IMR-90 (cell line): ENCODE results near the gene DCUN1D3. TPM values are rescaled to one million over a fixed set of nuclear protein-coding genes. Genes with fewer than 3 reads are reported as not detected.
A peak's percentile ranks its signal among the peaks of the same experiment; 100 is the strongest.

Experiments used
- ATAC-seq: fragments of 200-7000 bp; cut with Tn5 transposase; 2 replicates; pipeline ENCODE4 v1.9.1; 2020; ENCODE audit warnings: low read depth, mild to moderate bottlenecking, moderate library complexity
- BruUV-seq: library from RNA; stranded (reverse); fragments of 400-500 nt; replicated peaks from 2 replicates; lab custom pipeline; 2021; lab: Mats Ljungman, UMichigan
- CTCF ChIA-PET: fragments of 300-600 bp; formaldehyde crosslinking; extraction: SDS; loops from one replicate; lab custom pipeline; 2021; ENCODE audit warnings: antibody characterized with exemption; lab: Yijun Ruan, JAX
- POLR2A ChIA-PET: fragments of 300-600 bp; sonication (Branson Sonifier 250); formaldehyde crosslinking; loops from one replicate; lab custom pipeline; 2022; ENCODE audit warnings: antibody characterized with exemption; ENCODE audit not compliant: unreplicated experiment; lab: Charles Lee
- DNase-seq: peaks from one replicate; pipeline ENCODE4 v3.0.0; 2013
- H2AFZ ChIP-seq: replicated peaks from 2 replicates; pipeline ENCODE3; 2013; ENCODE audit warnings: low read length, mild to moderate bottlenecking; ENCODE audit not compliant: poor library complexity
- H2AK5ac ChIP-seq: 2 replicates; pipeline ENCODE4 v1.6.1; 2013; ENCODE audit warnings: low read depth, low read length, inconsistent platforms
- H2AK9ac ChIP-seq: replicated peaks from 2 replicates; pipeline ENCODE3; 2013; ENCODE audit warnings: mild to moderate bottlenecking, low read depth, low read length, moderate library complexity; ENCODE audit not compliant: poor library complexity
- H2BK120ac ChIP-seq: 2 replicates; pipeline ENCODE4 v1.6.1; 2013; ENCODE audit warnings: low read depth, low read length, inconsistent platforms
- H2BK15ac ChIP-seq: 3 replicates; pipeline ENCODE4 v1.6.1; 2013; ENCODE audit warnings: low read depth, low read length, inconsistent platforms
- H2BK20ac ChIP-seq: 2 replicates; pipeline ENCODE4 v1.6.1; 2013; ENCODE audit warnings: low read depth, mild to moderate bottlenecking, inconsistent platforms, low read length, moderate library complexity
- H2BK5ac ChIP-seq: 2 replicates; pipeline ENCODE4 v1.6.1; 2013; ENCODE audit warnings: mild to moderate bottlenecking, low read depth, low read length, inconsistent platforms; ENCODE audit not compliant: poor library complexity, severe bottlenecking
- H3K14ac ChIP-seq: replicated peaks from 2 replicates; pipeline ENCODE4 v1.6.1; 2013; ENCODE audit warnings: low read depth, low read length, inconsistent platforms
- H3K18ac ChIP-seq: 2 replicates; pipeline ENCODE4 v1.6.1; 2013; ENCODE audit warnings: low read depth, low read length, control low read depth
- H3K23ac ChIP-seq: 2 replicates; pipeline ENCODE4 v1.6.1; 2013; ENCODE audit warnings: low read depth, low read length, inconsistent platforms
- H3K27ac ChIP-seq: 2 replicates; pipeline ENCODE4 v1.5.1; 2013; ENCODE audit warnings: mild to moderate bottlenecking, control low read depth, low read length; ENCODE audit not compliant: insufficient read depth
- H3K27me3 ChIP-seq: 2 replicates; pipeline ENCODE4 v1.6.1; 2013; ENCODE audit warnings: low read length; ENCODE audit not compliant: control insufficient read depth, insufficient read depth
- H3K36me3 ChIP-seq: 2 replicates; pipeline ENCODE4 v1.6.1; 2013; ENCODE audit warnings: low read length, mixed read lengths; ENCODE audit not compliant: control insufficient read depth, insufficient read depth
- H3K4ac ChIP-seq: 2 replicates; pipeline ENCODE4 v1.6.1; 2013; ENCODE audit warnings: low read depth, low read length, inconsistent platforms
- H3K4me1 ChIP-seq: 2 replicates; pipeline ENCODE4 v1.6.1; 2013; ENCODE audit warnings: low read length, mixed read lengths; ENCODE audit not compliant: control insufficient read depth, insufficient read depth
- H3K4me2 ChIP-seq: 2 replicates; pipeline ENCODE4 v1.6.1; 2013; ENCODE audit warnings: low read depth, mild to moderate bottlenecking, control low read depth, low read length, moderate library complexity
- H3K4me3 ChIP-seq: 2 replicates; pipeline ENCODE4 v1.5.1; 2013; ENCODE audit warnings: low read depth, mild to moderate bottlenecking, control low read depth, low read length, moderate library complexity; ENCODE audit not compliant: insufficient read depth
- H3K56ac ChIP-seq: 2 replicates; pipeline ENCODE4 v1.6.1; 2013; ENCODE audit warnings: low read length, inconsistent platforms; ENCODE audit not compliant: insufficient read depth; ENCODE audit errors: extremely low read depth
- H3K79me1 ChIP-seq, 2 experiments: 2 replicates each; pipeline ENCODE4 v1.6.1; 2013; ENCODE audit warnings: low read length in 2 of 2, inconsistent platforms in 1 of 2, low read depth in 1 of 2
- H3K9ac ChIP-seq: 2 replicates; pipeline ENCODE4 v1.6.1; 2013; ENCODE audit warnings: low read depth, low read length, control low read depth
- H3K9me1 ChIP-seq: 2 replicates; pipeline ENCODE4 v1.6.1; 2013; ENCODE audit warnings: low read length, inconsistent platforms; ENCODE audit not compliant: insufficient read depth
- H3K9me3 ChIP-seq: 2 replicates; pipeline ENCODE4 v1.6.1; 2013; ENCODE audit warnings: low read length; ENCODE audit not compliant: control insufficient read depth, insufficient read depth
- H4K20me1 ChIP-seq: 2 replicates; pipeline ENCODE4 v1.6.1; 2013; ENCODE audit warnings: low read length, inconsistent platforms; ENCODE audit not compliant: insufficient read depth
- H4K5ac ChIP-seq: 2 replicates; pipeline ENCODE4 v1.6.1; 2013; ENCODE audit warnings: mild to moderate bottlenecking, low read depth, low read length, control low read depth
- H4K8ac ChIP-seq, 2 experiments: 2 replicates each; pipeline ENCODE4 v1.6.1; 2013; ENCODE audit warnings: low read depth in 2 of 2, low read length in 2 of 2, control low read depth in 1 of 2, inconsistent platforms in 1 of 2
- H4K91ac ChIP-seq: 2 replicates; pipeline ENCODE4 v1.6.1; 2013; ENCODE audit warnings: low read depth, low read length, inconsistent platforms; ENCODE audit not compliant: insufficient read depth
- CHD1 ChIP-seq: IDR thresholded peaks from 2 replicates; pipeline ENCODE4 v1.6.1; 2012; ENCODE audit warnings: low read depth, low read length, improper control_type of control experiment
- MAFK ChIP-seq: IDR thresholded peaks from 2 replicates; pipeline ENCODE4 v1.6.1; 2012; ENCODE audit warnings: low read depth, low read length, improper control_type of control experiment
- MAZ ChIP-seq: IDR thresholded peaks from 2 replicates; pipeline ENCODE4 v1.6.1; 2012; ENCODE audit warnings: low read depth, mild to moderate bottlenecking, low read length, improper control_type of control experiment, moderate library complexity, borderline replicate concordance
- POLR2A ChIP-seq: IDR thresholded peaks from 2 replicates; pipeline ENCODE4 v1.6.1; 2012; ENCODE audit warnings: mild to moderate bottlenecking, low read depth, low read length
- RCOR1 ChIP-seq: IDR thresholded peaks from 2 replicates; pipeline ENCODE4 v1.6.1; 2012; ENCODE audit warnings: mild to moderate bottlenecking, low read length, improper control_type of control experiment; ENCODE audit not compliant: insufficient replicate concordance
- RFX5 ChIP-seq: IDR thresholded peaks from 2 replicates; pipeline ENCODE4 v1.8.0; 2012; ENCODE audit warnings: low read depth, mild to moderate bottlenecking, low read length, moderate library complexity
- SMC3 ChIP-seq: fragments of 150-350 bp; IDR thresholded peaks from 2 replicates; pipeline ENCODE4 v1.6.1; 2016; ENCODE audit warnings: low read depth, mild to moderate bottlenecking, antibody characterized with exemption, low read length, moderate library complexity
- WGBS, 2 experiments: methylation state at CpG; one replicate each; pipeline versions ENCODE4 v1.1.5 to v1.1.7; 2013; ENCODE audit warnings: missing lambda C conversion rate in 2 of 2; ENCODE audit not compliant: insufficient read length in 1 of 2; ENCODE audit errors: extremely low coverage in 2 of 2; 5-methylcytosine and 5-hydroxymethylcytosine counted together
- dilution Hi-C: fragments of 300-500 bp; cut with HindIII; formaldehyde crosslinking; loops from one replicate; pipeline ENCODE4 v1.14.3; 2018; ENCODE audit warnings: low sequenced_read_pairs; ENCODE audit not compliant: unreplicated experiment
- in situ Hi-C: fragments of 300-500 bp; cut with MboI; formaldehyde crosslinking; loops from 3 replicates; pipeline ENCODE4 v1.14.3; 2019; ENCODE audit warnings: low sequenced_read_pairs, inconsistent platforms, mixed read lengths
- intact Hi-C: fragments of 100-400 bp; cut with micrococcal nuclease; formaldehyde crosslinking; loops from 2 replicates; pipeline ENCODE4 v1.10.0; 2022
- polyA plus RNA-seq, 3 experiments: library from polyadenylated mRNA; depleted of rRNA; stranded (reverse); fragments of >200 nt; gene quantifications; 2 replicates each; pipeline ENCODE4 v1.2.3, GENCODE V29; 2012; ENCODE audit warnings: low replicate concordance in 1 of 3
- total RNA-seq: library from RNA; depleted of rRNA; stranded (reverse); fragments of >200 nt; gene quantifications from 2 replicates; pipeline ENCODE4 v1.2.3, GENCODE V29; 2012
- TF ChIP-seq, protein P1 (sequence below): fragments of 150-350 bp; IDR thresholded peaks from 2 replicates; pipeline ENCODE4 v1.6.1; 2016; ENCODE audit warnings: low read depth, mild to moderate bottlenecking, low read length, moderate library complexity, borderline replicate concordance
- TF ChIP-seq, protein P2 (sequence below): fragments of 150-350 bp; IDR thresholded peaks from 2 replicates; pipeline ENCODE4 v1.6.1; 2017; ENCODE audit warnings: mild to moderate bottlenecking, antibody characterized with exemption, low read length, low read depth

The DCUN1D3 gene
- total and polyA plus RNA-seq, 2 of the 4 experiments (the other 2 are of a cell fraction) = 8.1 to 42.3 TPM

DNA sequence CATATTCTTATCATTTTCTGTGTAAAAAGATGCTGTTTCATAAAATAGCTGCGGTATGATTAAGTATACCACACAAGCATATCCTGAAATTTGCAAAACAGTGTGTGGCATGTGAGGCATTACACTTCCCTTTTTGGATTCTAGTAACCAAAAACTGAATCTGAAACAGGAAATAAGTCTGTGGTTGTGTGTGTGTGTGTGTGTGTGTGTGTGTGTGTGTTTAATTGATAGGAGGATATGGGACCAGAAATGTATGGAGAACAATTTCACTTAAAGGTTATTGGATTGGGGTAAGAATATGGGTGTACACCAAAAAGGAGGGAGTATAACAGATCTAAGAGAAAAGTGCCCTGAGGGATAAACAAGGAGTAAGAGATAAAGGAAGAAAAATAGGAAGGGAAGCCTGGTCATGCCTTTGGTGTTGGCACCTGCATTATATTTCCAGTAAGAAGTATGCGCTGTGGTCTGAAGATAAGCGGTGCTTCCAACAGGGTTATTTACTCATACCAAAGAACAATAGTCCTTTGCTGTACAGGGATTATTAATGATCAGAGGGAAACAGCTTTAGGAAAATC is 4.4 kb upstream of the DCUN1D3 start:
- Histone ChIP-seq H2AK5ac (peak overlapping the region; percentile 61; the same call in 1 of the 2 replicates), H4K20me1 (0 out of 2 replicates have a peak, but pooled peaks cover under 1% of the 10 kb centered on the region), H3K27ac (no peak overlapping the region), H2AFZ (no peak overlapping the region), H3K4ac (peak overlapping the region; percentile 58; the same call in 1 of the 2 replicates), H2AK9ac (no peak overlapping the region), H3K4me2 (no peak overlapping the region), H2BK20ac (peak overlapping the region; percentile 91), H3K18ac (no peak overlapping the region), H3K56ac (no peak overlapping the region), H4K91ac (peak overlapping the region; percentile 31; the same call in 1 of the 2 replicates), H2BK120ac (peak overlapping the region; percentile 99), H3K9me1 (peaks cover 29% of the 10 kb centered on the region), H3K23ac (peak overlapping the region; percentile 35; the same call in 1 of the 2 replicates), H3K4me3 (no peak overlapping the region), H4K8ac (peak overlapping the region in 1 of 2 experiments; percentile 36; a peak in 1 of 4 replicates), H3K4me1 (peaks cover 20% of the 10 kb centered on the region), H3K9me3 (no peaks in the 10 kb centered on the region), H3K14ac (peak overlapping the region; percentile 78), H3K79me1 (peaks cover 36 to 78% of the 10 kb centered on the region in 2 experiments), H2BK15ac (peak overlapping the region; percentile 91; the same call in 1 of the 3 replicates), H3K36me3 (no peaks in the 10 kb centered on the region), H2BK5ac (peak overlapping the region; percentile 55), H3K9ac (no peak overlapping the region), H3K27me3 (no peaks in the 10 kb centered on the region), H4K5ac (no peak overlapping the region)
- dilution Hi-C loops (no loop called here), in situ Hi-C loops (no loop called here), intact Hi-C loops (loop anchor here (5.0 kb wide), 1 partner anchor 253 kb away; the partner anchor contains the start of gene LDAF1)
- BruUV-seq = no TSS peak
- ATAC-seq (no peak), DNase-seq (peak; percentile 60)
- TF ChIP-seq CHD1 (no peak), RFX5 (no peak), RCOR1 (no peak), MAFK (0 out of 2 replicates have a peak, but pooled peaks have one; percentile 8), POLR2A (no peak), MAZ (no peak), SMC3 (no peak)
- TF ChIP-seq, protein P1, sequence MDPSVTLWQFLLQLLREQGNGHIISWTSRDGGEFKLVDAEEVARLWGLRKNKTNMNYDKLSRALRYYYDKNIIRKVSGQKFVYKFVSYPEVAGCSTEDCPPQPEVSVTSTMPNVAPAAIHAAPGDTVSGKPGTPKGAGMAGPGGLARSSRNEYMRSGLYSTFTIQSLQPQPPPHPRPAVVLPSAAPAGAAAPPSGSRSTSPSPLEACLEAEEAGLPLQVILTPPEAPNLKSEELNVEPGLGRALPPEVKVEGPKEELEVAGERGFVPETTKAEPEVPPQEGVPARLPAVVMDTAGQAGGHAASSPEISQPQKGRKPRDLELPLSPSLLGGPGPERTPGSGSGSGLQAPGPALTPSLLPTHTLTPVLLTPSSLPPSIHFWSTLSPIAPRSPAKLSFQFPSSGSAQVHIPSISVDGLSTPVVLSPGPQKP = no peak
- TF ChIP-seq, protein P2, sequence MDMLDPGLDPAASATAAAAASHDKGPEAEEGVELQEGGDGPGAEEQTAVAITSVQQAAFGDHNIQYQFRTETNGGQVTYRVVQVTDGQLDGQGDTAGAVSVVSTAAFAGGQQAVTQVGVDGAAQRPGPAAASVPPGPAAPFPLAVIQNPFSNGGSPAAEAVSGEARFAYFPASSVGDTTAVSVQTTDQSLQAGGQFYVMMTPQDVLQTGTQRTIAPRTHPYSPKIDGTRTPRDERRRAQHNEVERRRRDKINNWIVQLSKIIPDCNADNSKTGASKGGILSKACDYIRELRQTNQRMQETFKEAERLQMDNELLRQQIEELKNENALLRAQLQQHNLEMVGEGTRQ = no peak
- CTCF ChIA-PET = no interaction called here
- WGBS, 2 experiments = no CpG with 5 or more reads among the region's 3 CpGs
- POLR2A ChIA-PET = no interaction called here
